Glutamatergic neuron (in vitro differentiated cells): Measurements from ENCODE around the gene ALDH1A2. TPM values are rescaled to one million over a fixed set of nuclear protein-coding genes. Genes with fewer than 3 reads are reported as not detected.
A peak's percentile ranks its signal among the peaks of the same experiment; 100 is the strongest.

ENCODE experiments used
- DNase-seq: peaks from one replicate; pipeline ENCODE4 v3.0.0; 2022
- H3K27ac Mint-ChIP-seq: one replicate; pipeline ENCODE4 v1.8.0; 2020; ENCODE audit warnings: mild to moderate bottlenecking, mixed read lengths, inconsistent platforms; ENCODE audit not compliant: unreplicated experiment
- H3K27me3 Mint-ChIP-seq: one replicate; pipeline ENCODE4 v1.8.0; 2020; ENCODE audit warnings: mild to moderate bottlenecking, moderate library complexity, mixed read lengths, inconsistent platforms; ENCODE audit not compliant: unreplicated experiment
- H3K36me3 Mint-ChIP-seq: one replicate; pipeline ENCODE4 v1.8.0; 2020; ENCODE audit warnings: mild to moderate bottlenecking, mixed read lengths, inconsistent platforms; ENCODE audit not compliant: unreplicated experiment
- H3K4me1 Mint-ChIP-seq: one replicate; pipeline ENCODE4 v1.8.0; 2020; ENCODE audit warnings: mild to moderate bottlenecking, low read depth, mixed read lengths, inconsistent platforms; ENCODE audit not compliant: unreplicated experiment
- H3K4me3 Mint-ChIP-seq: one replicate; pipeline ENCODE4 v1.8.0; 2020; ENCODE audit warnings: mild to moderate bottlenecking, mixed read lengths, inconsistent platforms; ENCODE audit not compliant: unreplicated experiment
- H3K9me3 Mint-ChIP-seq: one replicate; pipeline ENCODE4 v1.8.0; 2020; ENCODE audit warnings: mild to moderate bottlenecking, moderate library complexity, mixed read lengths, inconsistent platforms; ENCODE audit not compliant: unreplicated experiment
- total RNA-seq: library from RNA; stranded (reverse); fragmentation: NEBNext Ultra II Directional; extraction: Animal tissue kit (Norgen Biotek cat#: 25700); gene quantifications from one replicate; pipeline ENCODE4 v1.2.1, GENCODE V29; 2021; ENCODE audit not compliant: unreplicated experiment
- TF ChIP-seq, protein P1 (sequence below): fragments of 200-600 bp; sonication (generic); IDR thresholded peaks from one replicate; pipeline ENCODE4 v1.5.0; 2021; ENCODE audit not compliant: partially characterized antibody, unreplicated experiment

The ALDH1A2 gene
- total RNA-seq, 1 donor from 2014 or later: not detected

DNA sequence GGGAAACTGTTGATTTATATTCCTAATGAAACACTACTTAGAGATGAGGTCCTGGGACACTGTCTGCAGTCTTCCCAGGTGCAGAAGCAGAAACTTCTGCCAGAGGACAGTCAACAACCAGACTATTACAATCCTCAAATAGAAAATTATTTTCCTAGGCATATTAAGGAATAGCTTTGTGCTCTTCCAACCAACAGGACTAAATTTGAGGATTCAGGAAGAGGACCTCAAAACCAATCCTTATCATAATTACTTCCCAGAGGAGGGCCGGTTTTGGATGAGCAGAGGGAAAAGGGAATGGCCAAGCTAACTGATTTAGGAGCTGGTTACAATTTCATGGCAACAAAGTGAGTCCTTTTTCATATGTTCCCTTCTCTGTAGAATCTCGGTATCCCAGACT lies 21.0 kb downstream of the ALDH1A2 start:
- no peak overlapping the region for H3K4me3 Mint-ChIP-seq
- no peaks in the 10 kb centered on the region for H3K4me1 Mint-ChIP-seq
- H3K27ac Mint-ChIP-seq: no peak overlapping the region
- no peaks in the 10 kb centered on the region for H3K27me3 Mint-ChIP-seq
- no peaks in the 10 kb centered on the region for H3K36me3 Mint-ChIP-seq
- TF ChIP-seq, protein P1, sequence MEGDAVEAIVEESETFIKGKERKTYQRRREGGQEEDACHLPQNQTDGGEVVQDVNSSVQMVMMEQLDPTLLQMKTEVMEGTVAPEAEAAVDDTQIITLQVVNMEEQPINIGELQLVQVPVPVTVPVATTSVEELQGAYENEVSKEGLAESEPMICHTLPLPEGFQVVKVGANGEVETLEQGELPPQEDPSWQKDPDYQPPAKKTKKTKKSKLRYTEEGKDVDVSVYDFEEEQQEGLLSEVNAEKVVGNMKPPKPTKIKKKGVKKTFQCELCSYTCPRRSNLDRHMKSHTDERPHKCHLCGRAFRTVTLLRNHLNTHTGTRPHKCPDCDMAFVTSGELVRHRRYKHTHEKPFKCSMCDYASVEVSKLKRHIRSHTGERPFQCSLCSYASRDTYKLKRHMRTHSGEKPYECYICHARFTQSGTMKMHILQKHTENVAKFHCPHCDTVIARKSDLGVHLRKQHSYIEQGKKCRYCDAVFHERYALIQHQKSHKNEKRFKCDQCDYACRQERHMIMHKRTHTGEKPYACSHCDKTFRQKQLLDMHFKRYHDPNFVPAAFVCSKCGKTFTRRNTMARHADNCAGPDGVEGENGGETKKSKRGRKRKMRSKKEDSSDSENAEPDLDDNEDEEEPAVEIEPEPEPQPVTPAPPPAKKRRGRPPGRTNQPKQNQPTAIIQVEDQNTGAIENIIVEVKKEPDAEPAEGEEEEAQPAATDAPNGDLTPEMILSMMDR: no peak
- no peaks in the 10 kb centered on the region for H3K9me3 Mint-ChIP-seq
- DNase-seq: no peak

DNA sequence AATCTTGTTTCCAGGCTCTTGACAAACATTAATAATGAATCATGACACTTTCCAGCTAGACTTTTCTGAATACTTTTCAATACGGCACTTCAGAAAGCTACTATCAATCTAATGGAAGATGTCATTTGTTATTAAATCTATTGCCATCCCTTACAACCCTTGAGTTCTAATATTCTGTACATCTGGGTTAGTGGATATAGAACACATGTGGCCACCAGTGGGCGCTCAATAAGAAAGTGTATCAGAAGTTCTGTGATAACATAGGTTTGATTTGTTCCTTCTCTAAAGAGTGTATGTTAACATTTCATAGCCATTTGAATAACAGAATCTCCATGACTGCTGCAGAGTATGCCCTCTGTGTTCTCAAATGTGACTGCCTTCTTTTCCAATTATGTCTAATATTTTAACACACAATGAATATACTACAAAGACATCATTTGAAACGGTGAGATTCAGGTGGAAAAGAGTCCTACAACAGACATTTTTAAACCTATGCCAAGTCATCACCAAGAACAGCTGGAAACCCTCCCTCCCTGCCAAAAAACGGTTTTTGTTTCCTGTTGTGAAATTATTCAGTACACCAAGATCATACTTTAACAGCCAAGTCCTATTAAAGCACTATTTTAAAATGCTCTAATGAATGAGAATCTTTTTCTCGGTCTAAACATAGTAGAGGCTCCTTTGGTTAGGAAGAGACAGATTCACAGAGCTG lies 22.2 kb downstream of the ALDH1A2 start:
- TF ChIP-seq, protein P1: peak; percentile 65
- Mint-ChIP-seq H3K27me3 (no peaks in the 10 kb centered on the region), H3K4me3 (no peak overlapping the region), H3K36me3 (no peaks in the 10 kb centered on the region), H3K9me3 (no peaks in the 10 kb centered on the region), H3K4me1 (no peaks in the 10 kb centered on the region), H3K27ac (no peak overlapping the region)
- peak; percentile 50 for DNase-seq

DNA sequence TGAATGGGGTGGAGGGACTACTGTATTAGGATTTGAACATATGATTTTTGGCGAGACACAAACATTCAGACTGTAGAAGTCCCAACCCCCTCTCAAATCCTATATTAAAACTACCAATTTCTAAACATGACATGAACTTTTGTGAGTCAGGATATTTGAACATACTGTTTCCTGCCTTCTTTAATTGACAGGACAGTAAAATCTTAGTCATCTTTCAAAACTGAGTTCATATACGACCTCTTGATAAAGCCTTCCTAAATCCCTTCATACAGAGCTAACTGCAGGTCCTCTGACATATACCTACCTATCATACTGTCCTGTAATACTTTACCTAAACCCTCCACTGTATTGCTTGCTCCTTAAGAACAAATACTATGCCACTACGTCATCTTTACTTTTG lies 23.5 kb downstream of the ALDH1A2 start:
- no peak for DNase-seq
- H3K4me3 Mint-ChIP-seq: no peak overlapping the region
- no peaks in the 10 kb centered on the region for H3K9me3 Mint-ChIP-seq
- TF ChIP-seq, protein P1: no peak
- H3K27me3 Mint-ChIP-seq: no peaks in the 10 kb centered on the region
- peaks cover 4% of the 10 kb centered on the region for H3K4me1 Mint-ChIP-seq
- H3K27ac Mint-ChIP-seq: no peak overlapping the region
- no peaks in the 10 kb centered on the region for H3K36me3 Mint-ChIP-seq

DNA sequence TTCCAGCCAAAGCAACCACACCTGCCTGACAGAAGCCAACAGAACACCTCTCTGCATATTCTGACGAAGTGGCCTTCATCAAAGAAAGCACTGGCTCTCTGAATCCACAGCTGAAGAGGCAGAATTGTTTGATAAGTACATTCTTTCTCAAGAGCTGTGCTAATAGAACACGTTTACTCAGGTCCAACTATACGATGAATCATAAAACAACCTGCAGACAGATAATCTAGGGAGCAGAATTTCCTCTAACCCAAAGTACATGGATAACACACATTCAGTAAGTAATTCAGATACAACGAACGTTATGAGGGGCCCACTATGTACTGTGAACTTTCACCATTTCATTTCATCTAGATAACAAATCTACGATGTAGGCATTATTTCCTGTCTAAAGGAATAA lies 25.4 kb downstream of the ALDH1A2 start:
- TF ChIP-seq, protein P1: no peak
- Mint-ChIP-seq H3K4me1 (peaks cover 4% of the 10 kb centered on the region), H3K4me3 (no peak overlapping the region), H3K27ac (no peak overlapping the region), H3K9me3 (no peaks in the 10 kb centered on the region), H3K36me3 (no peaks in the 10 kb centered on the region), H3K27me3 (no peaks in the 10 kb centered on the region)
- DNase-seq: no peak
